ENCODE measurements around the gene SYNM.
A peak's percentile ranks its signal among the peaks of the same experiment; 100 is the strongest.
"Not testable (repeated sequence)": the region's sequence is repeated elsewhere in the genome, so short reads cannot be mapped to it uniquely, and the experiment has no call there.

The SYNM gene

DNA sequence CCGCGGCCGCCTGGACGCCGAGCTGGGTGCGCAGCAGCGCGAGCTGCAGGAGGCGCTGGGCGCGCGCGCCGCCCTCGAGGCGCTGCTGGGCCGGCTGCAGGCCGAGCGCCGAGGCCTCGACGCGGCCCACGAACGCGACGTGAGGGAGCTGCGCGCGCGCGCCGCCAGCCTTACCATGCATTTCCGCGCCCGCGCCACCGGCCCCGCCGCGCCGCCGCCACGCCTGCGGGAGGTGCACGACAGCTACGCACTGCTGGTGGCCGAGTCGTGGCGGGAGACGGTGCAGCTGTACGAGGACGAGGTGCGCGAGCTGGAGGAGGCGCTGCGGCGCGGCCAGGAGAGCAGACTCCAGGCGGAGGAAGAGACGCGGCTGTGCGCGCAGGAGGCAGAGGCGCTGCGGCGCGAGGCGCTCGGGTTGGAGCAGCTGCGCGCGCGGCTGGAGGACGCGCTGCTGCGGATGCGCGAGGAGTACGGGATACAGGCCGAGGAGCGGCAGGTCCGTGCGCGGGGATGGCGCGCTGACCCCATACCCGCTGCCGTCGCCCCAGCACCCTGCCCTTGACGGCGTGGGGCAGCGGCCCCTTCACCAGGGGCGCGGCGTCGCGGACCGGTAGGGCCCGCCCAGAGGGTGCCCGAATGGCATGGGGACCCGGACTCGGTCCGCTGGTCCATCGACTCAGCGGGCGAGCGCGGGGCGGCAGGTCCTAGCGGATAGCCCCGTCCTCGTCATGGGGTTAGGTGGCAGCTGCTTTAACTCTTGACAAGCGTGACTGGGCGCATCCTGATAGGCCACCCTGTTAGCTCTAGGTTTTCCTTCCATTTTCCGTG is 848 bp downstream of the SYNM start:
- peak; percentile 24 for DNase-seq (ENCODE audit: low read depth)

GRCh38 chr15:99106417-99107220 is 1.7 kb downstream of the SYNM start:
- no peak for DNase-seq (ENCODE audit: low read depth)

GRCh38 chr15:99108993-99109392 is 4.1 kb downstream of the SYNM start:
- no peak for DNase-seq (ENCODE audit: low read depth)

DNA sequence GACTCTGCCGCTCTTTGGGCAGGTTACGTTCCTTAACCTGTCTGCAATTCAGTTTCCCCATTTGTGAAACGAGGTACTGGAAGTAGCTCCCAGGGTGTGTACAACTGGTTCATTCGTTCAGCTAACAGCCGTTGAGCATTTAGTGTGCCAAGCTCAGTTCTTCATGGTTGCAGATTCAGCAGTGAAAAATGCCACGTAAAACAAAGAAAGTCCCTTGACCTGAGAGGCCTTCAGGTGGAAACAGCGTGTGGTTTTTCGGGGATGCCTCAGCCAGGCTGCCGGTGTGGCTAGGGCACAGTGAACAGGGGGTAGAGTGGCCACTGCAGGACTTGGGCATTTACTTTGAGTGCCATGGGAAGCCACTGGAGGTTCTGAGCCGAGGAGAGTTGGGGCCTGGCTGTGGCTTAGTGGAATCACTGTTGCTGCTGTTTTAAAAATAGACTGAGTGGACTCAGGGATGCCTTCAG is 4.7 kb downstream of the SYNM start:
- no peak for DNase-seq (ENCODE audit: low read depth)

DNA sequence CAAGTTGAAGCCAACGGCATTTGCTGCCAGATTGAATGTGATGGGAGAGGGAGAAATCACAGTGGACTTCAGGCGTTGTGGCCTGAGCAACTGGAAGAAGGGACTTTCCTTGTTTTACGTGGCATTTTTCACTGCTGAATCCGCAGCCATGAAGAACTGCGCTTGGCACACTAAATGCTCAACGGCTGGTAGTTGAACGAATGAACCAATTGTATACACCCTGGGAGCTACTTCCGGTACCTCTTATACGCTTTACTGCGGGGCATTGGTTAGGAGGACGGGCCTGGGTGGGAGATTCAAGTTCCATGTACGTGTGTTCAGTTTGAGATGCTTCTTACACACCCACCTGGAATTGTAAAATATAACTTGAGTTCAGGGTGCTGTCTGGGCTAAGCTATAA is 5.2 kb downstream of the SYNM start:
- no peak for DNase-seq (ENCODE audit: low read depth)

GRCh38 chr15:99110581-99111320 is 5.9 kb downstream of the SYNM start:
- DNase-seq (ENCODE audit: low read depth), result no peak

- DNase-seq (ENCODE audit: low read depth), result not testable (repeated sequence)
Measured at GRCh38 chr15:99111641-99112040, 6.8 kb downstream of the SYNM start.

GRCh38 chr15:99113547-99114271 is 8.8 kb downstream of the SYNM start:
- no peak for DNase-seq (ENCODE audit: low read depth)

- no peak for DNase-seq (ENCODE audit: low read depth)
Measured at GRCh38 chr15:99114511-99115299, 9.8 kb downstream of the SYNM start.

DNA sequence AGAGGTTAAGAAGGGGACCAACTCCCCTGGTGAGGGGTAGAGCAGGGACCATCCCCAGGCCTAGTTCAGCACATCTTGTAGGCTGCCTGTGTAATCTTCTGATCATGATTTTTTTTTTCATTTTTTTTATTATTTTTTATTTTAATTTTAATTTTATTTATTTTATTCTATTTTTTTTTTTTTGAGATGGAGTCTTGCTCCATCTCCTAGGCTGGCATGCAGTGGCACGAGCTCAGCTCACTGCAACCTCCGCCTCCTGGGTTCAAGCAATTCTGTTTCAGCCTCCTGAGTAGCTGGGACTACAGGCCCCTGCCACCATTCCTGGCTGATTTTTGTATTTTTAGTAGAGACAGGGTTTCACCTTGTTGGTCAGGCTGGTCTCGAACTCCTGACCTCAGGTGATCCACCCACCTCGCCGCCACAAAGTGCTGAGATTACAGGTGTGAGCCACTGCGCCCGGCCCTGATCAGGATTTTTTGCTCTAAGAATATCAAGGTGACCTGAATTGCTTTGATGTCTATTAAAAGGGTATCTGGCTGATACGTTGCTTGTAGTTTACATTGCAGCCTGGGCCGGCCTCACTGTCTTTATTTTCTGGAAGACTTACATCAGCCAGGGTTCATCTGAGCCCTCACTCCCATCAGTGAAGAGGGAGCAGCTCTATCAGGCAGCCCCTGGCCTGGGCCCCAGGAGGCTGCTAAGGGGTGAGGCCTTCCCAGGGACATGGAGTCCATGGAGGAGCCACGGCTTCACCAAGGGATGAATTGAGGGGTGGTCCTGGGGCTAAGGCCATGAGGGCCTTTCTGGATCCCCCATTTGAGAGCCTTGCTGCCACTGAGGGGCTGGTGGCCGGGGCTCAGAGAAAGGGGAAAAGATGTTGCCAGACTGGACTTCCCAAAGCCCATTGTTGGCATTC is 10.7 kb downstream of the SYNM start:
- no peak for DNase-seq (ENCODE audit: low read depth)

DNA sequence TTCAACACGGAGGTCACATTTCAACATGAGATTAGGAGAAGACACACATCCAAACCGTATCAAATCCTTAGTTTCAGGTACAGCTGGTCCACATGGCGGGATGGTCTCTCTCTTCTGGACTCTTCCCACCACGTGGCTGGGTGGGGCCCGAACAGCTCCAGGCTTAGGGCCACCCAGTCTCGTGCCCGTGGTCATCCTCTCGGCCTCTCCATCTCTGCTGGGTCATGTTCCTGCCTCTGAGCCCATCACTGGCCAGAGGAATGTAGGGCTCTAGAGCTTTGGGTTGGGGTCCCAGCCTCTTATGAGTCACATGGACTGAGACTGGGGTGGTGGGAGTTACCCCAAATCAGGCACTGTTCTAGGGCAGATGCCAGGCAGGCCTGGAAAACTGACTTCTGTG is 12.2 kb downstream of the SYNM start:
- no peak for DNase-seq (ENCODE audit: low read depth)

DNA sequence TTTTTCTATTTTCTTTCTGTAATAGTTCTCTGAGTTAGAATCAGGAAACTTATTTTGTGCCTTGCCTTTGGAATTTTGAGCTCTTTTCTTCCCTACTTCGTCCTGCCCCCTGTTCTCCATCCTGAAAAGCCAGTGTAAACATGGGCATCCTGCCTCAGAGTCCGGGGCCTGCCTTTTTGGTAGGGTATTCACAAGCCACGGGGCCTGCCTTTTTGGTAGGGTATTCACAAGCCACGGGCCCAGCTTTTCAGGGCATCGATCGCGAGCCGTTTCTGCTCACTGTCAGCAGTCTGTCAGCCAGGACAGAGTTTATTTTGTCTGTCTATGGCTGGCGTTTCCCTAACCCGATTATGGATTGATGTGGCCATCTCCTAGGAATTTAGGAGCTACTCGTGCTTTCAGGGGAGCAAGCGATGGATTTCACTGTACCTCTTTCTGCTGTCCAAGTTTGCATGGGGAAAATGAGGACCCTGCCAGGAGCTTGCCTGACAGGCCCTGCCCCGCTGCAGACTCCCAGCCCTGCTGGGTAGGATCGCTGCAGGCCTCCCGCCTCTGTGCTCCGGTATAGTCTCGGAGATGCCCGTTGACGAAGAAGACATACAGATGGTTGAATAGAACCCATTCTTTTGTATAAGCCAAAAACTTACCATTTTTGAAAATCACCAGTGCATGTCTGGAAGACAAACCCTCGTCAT is 12.8 kb downstream of the SYNM start:
- no peak for DNase-seq (ENCODE audit: low read depth)

DNA sequence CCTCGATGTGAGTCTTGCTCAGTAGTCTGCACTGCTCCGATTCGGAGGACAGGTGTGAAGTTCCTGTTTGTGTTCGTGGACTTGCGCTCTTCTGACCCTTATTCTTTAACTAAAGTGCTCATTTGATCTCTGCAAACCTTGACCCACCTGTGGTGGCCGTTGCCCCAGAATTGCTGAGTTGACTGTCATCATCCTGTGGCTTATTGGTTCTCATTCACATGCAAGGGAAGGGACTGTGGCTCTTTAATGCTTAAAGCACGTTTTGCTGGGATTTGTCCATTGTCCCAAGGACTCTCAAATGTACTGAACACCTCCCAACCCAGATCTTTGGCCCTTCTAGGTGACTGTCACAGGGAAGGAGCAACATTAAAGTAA is 13.4 kb downstream of the SYNM start:
- DNase-seq (ENCODE audit: low read depth), result no peak

- DNase-seq (ENCODE audit: low read depth), result no peak
Measured at GRCh38 chr15:99118801-99119546, 14.1 kb downstream of the SYNM start.

DNA sequence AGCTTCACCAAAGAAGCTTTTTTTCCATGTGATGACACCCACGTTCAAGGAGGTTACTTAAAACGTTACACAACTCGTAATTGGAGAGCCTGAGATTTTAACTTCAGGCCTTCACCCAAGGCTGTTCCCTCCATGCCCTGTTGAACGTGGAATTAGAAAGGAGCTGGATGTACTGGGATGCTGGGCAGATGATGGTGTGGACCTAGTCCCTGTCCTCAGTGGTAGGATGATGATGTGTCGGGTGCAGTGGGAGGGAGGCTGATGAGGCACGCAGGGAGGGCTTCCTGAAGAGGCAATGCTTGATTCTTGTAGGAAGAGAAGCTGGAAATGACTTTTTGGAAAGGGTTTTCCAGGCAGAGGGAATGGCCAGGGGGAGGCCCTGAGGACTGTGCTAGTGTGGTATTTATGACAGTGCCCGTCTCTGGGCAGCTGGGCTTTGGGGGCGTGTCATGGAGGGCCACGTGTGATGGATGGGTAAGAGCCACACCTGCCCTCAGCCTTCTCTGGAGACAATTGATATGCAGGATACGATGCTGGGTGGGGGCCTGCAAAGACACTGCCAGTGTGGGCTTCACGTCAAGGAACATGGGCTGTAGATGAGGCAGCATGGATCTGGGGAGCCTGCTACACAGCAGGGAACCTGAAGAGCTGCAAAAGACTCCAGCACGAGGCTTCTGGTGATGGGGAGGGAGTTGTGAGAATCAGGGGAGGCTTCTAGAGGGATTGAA is 15.3 kb downstream of the SYNM start:
- no peak for DNase-seq (ENCODE audit: low read depth)

GRCh38 chr15:99121207-99121606 is 16.3 kb downstream of the SYNM start:
- no peak for DNase-seq (ENCODE audit: low read depth)

- DNase-seq (ENCODE audit: low read depth), result no peak
Measured at GRCh38 chr15:99121691-99122410, 17.0 kb downstream of the SYNM start.
